KBM-7 (cell line): ENCODE results near the gene RAB44.
A peak's percentile ranks its signal among the peaks of the same experiment; 100 is the strongest.
"Not testable (repeated sequence)": the region's sequence is repeated elsewhere in the genome, so short reads cannot be mapped to it uniquely, and the experiment has no call there.

ENCODE experiments used
- DNase-seq: peaks from one replicate; pipeline ENCODE4 v3.0.0-alpha.2; 2015
- in situ Hi-C: fragments of 300-500 bp; cut with MboI; formaldehyde crosslinking; loops from 2 replicates; pipeline ENCODE4 v1.14.3; 2020; ENCODE audit warnings: low sequenced_read_pairs, low pct_unique_long_range_greater_than_20kb, mixed read lengths

The RAB44 gene

DNA sequence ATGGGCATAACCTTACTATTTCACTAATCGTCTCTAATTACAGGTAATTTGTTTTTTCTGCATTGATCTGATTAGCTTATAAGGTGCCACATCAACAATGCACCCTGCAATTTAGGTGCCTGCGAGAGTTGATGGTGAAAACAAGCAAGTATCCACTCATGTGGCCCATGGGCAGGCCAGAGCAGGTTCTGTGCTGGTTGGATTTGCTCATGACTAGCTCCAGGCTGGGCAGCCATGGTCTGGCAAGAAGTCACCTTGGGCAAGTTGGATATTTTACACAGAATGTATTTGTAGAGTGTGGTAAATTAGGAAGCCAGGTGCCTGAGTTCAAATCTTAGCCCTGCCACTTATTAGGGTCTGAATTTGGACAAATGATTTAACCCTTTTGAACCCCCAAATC is 25.3 kb downstream of the RAB44 start:
- in situ Hi-C loops, result no loop called here
- DNase-seq, result no peak

DNA sequence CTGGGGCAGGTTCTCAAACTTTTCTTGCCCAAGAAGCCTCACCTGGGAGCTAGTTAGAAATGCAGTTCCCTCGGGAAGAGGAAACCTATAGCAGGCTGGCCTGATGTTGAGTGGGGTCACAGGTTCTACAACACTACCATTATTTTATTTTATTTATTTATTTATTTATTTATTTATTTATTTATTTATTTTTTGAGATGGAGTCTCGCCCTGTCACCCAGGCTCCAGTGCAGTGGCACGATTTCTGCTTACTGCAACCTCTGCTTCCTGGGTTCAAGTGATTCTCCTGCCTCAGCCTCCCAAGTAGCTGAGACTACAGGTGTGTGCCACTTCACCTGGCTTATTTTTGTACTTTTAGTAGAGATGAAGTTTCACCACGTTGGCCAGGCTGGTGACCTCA is 26.4 kb downstream of the RAB44 start:
- DNase-seq, in situ Hi-C loops: not testable (repeated sequence)

DNA sequence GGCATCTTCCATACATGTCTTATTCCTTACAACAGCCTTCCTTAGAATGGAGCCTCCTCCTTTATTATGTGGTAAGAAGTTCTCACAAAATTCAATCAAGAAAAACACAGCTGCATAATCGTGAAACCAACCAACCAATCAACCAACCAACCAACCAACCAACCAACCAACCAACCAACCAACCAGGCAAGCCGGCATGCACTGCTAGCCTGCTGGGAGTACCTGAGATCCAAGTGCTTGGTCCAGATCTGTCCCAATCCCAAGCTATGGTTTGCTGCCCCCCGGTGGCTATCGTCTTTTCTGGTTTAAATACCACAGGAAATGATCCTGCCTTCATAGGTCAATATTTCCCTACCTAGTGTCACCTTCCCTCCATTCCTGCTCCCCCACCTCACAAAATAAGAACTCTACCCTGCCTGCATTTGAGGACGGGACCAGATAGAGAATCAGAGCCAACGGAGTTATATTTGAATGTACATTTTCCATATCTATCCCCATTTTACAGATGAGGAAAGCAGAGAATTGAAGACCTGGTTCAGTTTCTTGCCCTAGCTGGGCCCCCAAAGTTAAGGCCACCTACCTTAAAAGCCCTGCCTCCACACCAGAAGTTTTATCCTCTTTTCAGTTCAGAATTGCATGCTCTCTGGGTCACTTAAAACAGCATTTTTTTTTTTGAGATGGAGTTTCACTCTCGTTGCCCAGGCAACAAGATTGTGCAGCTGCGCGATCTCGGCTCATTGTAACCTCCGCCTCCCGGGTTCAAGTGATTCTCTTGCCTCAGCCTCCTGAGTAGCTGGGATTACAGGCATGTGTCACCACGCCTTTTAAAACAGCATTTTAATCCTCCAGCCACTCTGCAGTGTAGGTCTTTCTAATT is 27.1 kb downstream of the RAB44 start:
- peak; percentile 61 for DNase-seq
- in situ Hi-C loops, result no loop called here

DNA sequence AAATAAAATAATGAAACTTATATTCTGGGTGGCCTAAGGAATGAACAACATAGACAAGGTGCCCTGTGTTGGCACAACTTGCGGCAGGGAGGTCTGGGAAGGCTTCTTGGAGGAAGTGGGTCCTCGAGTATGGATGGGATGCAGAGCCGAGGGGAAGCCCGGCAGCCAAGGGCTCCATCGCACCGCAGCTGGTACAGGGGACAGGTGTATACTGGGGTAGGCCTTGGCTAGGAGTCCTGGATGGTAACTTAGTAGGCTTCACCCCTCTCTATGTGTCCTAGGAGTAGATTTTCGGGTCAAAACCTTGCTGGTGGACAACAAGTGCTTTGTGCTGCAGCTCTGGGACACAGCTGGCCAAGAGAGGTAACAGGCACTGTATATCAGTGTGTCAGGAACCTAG is 28.0 kb downstream of the RAB44 start:
- in situ Hi-C loops, result no loop called here
- DNase-seq, result no peak

DNA sequence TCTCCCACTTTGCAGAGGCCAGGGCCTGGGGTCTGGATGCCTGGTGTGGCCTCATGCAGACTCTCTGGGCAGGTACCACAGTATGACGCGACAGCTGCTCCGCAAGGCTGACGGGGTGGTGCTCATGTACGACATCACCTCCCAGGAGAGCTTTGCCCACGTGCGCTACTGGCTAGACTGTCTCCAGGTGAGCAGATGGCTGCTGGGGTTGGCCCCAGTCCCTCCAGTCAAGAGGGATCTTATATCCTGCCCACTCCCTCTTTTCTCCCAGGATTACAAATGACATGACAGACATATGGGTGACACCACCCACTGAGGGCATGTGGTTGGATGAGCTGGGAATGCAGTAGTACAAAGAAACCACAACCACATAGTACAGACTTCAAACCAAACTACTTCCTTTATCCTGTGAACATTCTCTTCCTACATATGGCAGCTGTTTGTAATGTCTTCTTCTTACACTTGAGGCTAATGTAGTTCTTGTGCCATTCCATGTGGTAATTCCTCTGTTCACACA is 29.9 kb downstream of the RAB44 start:
- DNase-seq, result peak; percentile 57
- in situ Hi-C loops, result no loop called here

DNA sequence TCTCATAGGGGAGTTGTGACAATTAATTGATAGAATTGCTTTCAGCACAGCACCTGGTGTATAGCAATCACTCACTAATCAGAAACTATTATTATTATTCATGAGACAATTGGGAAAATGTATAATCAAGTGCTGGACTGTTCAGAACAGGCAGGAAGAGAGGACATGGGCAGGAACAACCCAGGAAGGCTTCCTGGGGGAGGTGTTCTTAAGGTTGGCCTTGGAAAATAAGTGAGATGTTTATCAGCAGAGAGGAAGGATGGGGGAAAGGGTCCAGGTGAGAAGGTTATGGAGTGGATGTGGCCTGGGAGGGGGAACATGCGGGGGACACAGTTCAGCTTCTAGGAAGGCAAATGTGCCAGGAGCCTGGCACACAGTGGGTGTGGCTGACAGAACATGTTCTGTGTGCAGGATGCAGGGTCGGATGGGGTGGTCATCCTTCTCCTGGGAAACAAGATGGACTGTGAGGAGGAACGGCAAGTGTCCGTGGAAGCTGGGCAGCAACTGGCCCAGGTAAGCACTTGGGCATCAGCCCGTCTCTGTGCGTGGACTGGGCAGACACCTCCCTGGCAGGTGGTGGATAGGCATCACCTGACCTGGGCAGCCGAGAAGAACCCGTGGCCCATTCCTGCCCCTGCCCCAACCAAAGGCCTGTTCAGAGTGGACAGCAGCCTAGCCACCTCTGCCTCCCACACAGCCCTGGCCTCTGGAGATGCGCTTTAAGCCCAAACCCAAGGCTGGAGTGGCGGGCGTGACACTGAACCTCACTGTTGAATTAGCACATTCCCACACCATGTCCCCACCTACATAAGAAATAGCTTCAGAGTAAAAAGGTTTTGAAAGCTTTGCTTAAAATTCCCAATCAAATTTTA is 30.9 kb downstream of the RAB44 start:
- in situ Hi-C loops, result no loop called here
- DNase-seq, result no peak

DNA sequence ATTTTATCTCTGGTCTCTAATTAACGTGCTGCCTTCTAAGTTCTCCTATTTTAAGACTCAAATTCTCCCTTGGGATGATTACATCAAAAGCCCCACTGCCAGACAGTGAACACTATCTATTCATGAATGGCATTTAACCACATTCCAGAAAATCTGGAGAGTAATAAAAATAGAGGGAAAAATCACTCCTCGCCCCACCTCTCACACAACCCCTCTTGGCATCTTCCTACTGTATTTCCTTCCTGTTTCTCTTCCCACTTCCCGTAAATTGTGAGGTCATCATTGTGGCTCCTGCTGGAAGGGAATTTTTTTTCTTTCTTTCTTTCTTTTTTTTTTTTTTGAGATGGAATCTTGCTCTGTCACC is 31.5 kb downstream of the RAB44 start:
- no peak for DNase-seq
- in situ Hi-C loops, result no loop called here

DNA sequence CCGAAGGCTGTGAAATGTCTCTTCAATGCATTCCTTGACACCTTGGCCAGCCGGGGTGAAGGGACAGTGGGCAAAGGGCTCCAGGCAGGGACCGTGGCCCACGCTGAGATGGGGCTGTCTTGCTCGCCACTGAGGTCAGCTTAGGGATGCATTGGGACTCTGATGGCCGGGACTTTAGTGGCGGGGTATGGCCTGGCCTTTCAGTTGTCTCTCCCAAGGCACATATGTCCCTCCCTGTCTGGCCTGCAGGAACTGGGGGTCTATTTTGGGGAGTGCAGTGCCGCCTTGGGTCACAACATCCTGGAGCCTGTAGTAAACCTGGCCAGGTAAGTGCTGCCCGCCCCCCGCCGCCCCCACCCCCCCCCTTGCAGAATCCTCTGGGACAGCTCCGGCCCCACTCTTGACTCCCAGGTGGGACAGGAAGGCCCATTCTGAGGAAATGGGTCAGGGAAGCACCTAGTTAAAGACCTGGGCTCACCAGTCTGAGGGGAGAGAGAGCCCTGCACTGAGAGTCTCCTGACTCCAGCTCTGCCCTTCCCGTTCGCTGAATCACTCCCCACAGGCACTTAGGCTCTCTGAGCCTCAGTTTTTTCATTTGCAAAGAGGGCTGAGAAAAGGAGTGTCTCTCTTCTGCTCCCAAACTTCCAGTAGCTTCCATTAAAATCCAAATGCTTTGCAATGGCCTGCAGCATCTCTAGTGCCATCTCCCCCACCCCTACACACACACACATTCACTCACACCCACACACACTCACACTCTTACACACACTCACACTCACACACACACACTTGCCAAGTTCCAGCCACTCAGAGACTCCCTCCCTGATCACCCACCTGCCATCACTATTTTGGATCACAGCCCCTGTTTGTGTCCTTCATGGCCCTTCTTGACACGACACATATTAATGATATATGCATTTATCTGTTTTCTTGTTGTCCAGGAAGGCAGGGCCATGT is 33.1 kb downstream of the RAB44 start:
- in situ Hi-C loops, result no loop called here
- DNase-seq, result no peak

DNA sequence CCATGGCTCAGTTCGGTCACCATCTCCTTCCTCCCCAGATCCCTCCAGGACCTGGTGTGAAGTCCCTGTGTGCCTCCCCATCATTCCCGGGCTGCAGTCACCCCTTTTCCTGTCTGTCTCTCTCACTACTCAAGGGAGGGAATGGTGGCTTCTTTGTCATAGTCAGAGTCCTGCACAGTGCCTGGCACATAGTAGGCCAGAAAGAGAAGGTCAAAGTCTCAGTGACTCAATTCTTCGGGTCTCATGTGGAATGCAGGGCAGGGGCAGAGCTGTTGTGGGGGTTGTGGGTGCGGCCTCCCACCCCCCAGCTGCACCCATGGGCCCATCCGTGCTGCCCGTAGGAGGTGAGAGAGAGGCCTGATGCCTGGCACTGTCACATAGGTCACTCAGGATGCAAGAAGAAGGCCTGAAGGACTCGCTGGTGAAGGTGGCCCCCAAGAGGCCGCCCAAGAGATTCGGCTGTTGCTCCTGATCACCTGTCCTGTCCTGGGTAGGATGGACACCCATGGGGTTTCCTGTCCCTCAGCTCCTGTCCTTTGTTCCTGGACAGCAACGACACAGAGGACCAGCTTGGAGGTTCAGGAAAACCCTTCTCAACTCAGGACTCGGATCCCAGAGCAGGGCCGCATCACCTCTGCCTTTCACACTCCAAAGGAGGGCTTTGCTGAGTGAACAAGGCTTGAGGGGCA is 34.1 kb downstream of the RAB44 start:
- in situ Hi-C loops, result no loop called here
- no peak for DNase-seq

DNA sequence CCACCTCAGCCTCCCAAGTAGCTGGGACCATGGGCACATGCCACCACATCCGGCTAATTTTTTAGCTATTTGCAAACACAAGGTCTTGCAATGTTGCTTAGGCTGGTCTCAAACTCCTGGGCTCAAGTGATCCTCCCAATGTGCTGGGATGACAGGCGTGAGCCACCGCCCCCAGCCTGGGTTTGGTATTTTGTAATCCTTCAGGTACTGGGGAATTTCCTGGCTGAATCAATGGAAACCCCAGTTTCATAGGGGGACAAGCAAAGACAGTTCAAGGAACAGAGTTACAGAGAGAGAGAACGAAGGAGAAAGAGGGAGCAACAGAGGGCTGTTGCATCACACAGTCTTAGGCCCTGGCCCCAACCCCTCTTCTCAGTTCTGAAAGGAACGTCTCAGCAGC is 35.7 kb downstream of the RAB44 start:
- in situ Hi-C loops, result no loop called here
- no peak for DNase-seq

DNA sequence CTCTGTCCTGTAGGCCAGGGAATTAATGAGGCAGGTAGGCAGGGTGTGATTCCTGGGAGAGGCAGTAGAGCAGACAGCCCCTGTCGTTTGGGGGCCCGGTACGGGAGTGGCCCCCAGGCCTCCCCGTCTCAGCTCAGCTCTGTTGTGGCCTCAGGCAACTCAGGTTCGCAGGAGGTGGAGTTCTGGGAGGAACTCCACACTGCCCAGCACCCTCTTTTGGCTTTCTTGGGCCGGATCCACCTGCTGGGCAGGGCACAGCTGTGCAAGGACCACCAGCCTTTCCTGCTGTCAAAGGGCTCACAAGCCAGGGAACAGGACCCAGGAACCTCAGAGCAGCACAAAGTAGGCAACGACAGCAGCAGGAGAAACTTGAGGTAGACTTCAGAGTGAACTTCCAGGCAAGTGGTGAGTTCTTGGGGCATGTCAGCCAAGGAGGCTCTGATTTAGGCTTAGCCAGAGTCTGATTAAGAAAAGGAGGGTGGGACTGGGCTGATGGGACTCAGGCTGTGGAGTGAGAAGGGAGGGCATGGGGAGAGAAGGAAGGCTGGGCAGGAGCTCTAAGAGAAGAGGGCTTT is 36.9 kb downstream of the RAB44 start:
- in situ Hi-C loops, result no loop called here
- DNase-seq, result no peak

DNA sequence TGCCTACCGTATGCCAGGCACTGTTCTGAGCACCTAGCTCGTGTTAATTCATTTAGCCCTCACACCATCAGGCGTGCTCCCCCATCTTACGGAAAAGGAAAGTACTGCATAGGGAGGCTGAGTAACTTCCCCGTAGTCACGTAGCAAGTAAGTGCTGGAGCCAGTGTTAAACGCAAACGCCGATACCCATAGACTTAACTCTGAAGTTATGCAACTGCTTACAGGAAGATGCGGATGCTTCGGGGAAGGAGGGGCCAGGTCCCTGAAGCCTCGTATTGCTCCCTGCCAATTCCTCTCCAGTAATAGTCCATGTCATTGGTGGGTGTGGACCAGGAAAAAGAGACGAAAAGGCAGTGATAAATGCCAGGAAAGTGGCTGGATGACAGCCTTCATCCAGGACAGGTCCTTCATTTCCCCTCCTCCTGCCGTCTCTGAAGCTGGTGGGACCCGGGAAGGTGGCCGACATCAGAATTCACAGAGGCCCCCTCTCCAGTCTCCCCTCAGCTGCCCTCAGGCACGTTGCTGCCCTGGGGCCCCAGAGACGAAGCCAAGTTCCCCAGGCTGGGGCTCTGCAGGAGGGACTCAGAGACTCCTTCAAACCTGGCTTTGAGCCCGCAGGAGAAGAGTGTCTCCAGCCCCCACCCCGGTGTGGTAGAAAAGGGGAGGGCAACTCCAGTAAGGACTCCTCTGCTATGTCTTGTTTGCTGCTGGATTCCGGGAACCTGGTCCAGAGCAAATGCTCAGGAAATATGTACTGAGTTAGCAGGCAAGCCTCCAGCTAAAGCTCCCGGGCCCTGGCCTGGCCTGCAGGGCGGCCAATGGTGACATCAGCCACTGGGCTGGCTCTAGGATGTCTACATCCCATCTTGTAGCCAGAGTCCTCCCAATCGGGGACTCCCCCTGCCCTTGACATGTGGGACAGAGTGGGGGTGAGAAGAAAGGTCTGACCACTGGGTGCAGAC is 37.8 kb downstream of the RAB44 start:
- in situ Hi-C loops, result no loop called here
- DNase-seq, result no peak

DNA sequence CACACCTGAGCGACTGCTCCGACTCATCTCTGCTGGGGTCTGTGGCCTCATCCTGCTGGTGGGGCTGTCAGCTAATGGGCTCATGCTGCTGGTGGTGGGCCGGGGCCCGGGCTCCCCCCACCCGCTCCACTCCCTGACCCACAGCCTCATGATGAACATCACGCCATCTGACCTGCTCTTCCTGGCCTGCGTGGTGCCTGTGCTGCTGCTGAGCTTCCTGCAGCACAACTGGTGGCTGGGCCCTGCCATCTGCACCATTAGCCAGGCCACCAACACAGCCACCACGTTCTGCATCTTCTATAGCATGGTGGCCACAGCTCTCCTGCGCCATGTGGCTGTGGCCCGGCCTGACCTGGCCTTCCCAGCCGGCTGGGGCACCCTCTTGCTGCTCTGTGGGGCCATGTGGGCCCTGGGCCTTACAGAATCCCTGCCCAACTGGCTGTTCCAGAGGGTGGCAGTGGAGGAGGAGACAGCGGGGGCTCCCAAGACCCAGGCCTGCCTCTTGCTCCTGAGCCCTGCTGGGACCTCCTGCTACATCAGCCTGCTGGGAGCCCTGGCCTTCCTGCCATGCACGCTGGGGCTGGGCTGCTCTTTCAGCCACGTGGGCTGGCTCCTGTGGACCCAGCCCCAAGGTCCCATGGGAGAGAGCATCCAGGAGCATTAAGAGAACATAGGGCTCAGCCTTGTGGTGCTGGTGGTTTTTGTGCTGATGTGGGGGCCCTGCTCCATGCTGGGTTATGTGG is 39.6 kb downstream of the RAB44 start:
- no peak for DNase-seq
- in situ Hi-C loops, result no loop called here

DNA sequence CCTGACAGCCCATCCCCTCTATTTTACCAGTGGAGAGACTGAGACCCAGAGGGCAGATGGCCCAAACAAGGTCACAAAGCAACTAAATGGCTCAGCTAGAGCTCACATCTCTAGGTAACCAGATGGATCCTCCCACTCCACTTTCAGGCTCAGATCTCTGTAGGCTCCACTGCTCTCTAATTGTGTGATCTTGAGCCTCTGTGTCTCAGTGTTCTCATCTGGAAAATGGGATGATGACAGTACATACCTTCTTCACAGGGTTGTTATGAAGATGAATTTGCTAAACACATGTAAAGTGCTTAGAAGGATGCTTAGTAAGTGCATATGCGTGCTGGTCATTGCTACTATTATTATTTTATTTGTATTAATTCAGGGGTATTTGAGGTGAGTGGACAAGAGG is 40.5 kb downstream of the RAB44 start:
- no peak for DNase-seq
- in situ Hi-C loops, result no loop called here

DNA sequence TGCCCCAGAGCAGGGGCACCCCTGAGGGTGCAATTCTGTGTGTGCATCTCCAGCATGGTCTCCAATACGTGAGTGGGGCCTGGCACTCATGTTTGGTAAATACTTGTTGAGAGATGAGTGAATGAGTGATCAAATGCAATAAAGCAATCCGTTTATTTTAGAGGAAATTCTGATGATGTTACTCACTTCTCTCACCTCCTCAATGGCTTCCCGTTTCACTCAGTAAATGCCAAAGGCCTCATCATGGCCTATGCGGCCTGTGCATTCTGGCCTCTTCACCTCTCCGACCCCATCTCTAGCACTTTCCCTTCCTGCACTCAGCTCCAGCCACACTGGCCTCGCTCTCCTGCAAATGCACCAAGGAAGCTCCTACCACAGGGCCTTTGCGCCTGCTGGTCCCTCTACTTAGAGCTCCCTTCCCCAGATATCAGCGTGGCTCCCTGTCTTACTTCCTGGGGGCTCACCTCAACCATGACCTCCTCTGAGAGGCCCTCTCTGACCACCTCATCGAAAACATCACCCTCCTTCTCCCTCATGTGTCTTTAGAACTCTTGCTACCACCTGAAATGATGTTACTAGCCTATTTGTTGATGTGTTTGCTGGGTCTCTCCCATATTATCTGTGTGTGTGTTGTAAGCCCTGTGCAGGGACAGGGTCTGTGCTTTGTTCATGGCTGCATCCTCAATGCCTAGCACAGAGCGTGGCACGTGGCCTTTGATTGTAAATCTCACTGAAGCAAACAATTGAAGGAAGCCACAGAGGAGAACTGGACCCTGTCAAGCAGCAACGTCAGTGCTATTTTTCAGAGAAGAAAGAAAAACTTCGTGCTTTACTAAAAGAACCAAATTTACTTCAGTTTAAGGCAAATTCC is 42.6 kb downstream of the RAB44 start:
- no peak for DNase-seq
- in situ Hi-C loops, result no loop called here

DNA sequence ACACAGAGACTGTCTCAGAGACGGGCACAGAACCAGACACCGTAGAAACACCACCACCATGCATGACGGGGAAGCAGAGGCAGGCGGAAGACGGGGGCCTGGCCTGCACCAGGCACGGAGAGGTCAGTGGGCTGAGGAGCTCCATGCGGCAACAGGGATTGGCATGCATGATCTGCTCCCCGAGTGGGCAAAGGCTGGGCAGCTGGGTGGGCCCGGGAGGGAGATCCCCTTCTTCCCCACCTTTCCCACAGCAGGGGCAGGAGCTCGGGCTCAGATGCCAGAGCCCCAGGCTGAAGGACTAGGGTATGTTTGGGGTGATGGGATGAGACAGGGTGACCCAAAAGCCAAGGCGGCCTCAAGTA is 43.2 kb downstream of the RAB44 start:
- no peak for DNase-seq
- in situ Hi-C loops, result no loop called here
